ENCODE results near the gene ATAD5. TPM values are rescaled to one million over a fixed set of nuclear protein-coding genes. Genes with fewer than 3 reads are reported as not detected.
"Not testable (repeated sequence)": the region's sequence is repeated elsewhere in the genome, so short reads cannot be mapped to it uniquely, and the experiment has no call there.

The ATAD5 gene
- total RNA-seq, 1 donor from 2014 or later: 1.6 TPM

- intact Hi-C loops (cut with DNase I): no loop called here
- H3K27me3 ChIP-seq (ENCODE audit: low read depth): peaks cover 11% of the 10 kb centered on the region
- H3K9me3 ChIP-seq: no peaks in the 10 kb centered on the region
- H3K27ac ChIP-seq: no peak overlapping the region
- no peak for TF ChIP-seq CTCF (IDR thresholded peaks at IDR 0.05)
- no peak for DNase-seq
- H3K4me3 ChIP-seq: no peak overlapping the region
- no peak for ATAC-seq
- no peaks in the 10 kb centered on the region for H3K36me3 ChIP-seq
- H3K4me1 ChIP-seq: peaks cover 23% of the 10 kb centered on the region
These were observed 92.6 kb downstream of the ATAD5 start for GRCh38 chr17:30924341-30924740.

DNA sequence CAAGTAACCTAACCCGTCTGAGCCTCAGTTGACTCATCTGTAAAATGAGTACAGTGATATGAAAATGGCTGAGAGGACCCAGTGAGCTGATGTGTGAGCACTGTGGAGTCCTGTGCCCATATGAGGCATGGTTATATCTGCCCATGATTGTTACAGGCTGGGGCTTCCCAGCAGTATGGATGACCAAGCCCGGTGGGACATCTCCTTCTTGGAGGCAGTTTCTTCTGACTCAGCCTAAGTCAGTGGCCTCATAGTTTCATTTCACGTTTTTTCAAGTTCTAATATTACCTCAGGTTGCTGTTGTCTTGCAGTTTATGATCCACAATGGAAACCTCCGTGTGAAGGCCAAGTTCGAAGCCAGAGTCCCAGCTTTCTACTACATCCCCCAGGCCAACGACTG lies 94.8 kb downstream of the ATAD5 start:
- Histone ChIP-seq H3K9me3 (no peaks in the 10 kb centered on the region), H3K36me3 (no peaks in the 10 kb centered on the region), H3K27ac (no peak overlapping the region), H3K4me3 (no peak overlapping the region), H3K4me1 (peaks cover 14% of the 10 kb centered on the region), H3K27me3 (ENCODE audit: low read depth) (peaks cover 11% of the 10 kb centered on the region)
- TF ChIP-seq CTCF (IDR thresholded peaks at IDR 0.05): no peak
- intact Hi-C loops (cut with DNase I): no loop called here
- DNase-seq (no peak), ATAC-seq (no peak)

DNA sequence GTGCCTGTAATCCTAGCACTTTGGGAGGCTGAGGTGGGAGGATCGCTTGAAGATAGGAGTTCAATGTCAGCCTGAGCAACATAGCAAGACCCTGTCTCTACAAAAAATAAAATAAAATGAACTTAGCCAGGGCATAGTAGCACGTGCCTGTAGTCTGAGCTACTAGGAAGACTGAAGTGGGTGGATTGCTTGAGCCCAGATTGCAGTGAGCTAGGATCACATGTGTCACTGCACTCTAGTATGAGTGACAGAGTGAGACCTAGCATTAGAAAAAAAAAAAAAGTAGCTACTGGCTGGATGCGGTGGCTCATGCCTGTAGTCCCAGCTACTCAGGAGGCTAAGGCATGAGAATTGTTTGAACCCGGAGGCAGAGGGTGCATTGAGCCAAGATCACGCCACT lies 96.0 kb downstream of the ATAD5 start:
- Histone ChIP-seq H3K36me3 (peaks cover under 1% of the 10 kb centered on the region), H3K27me3 (ENCODE audit: low read depth) (peaks cover 2% of the 10 kb centered on the region), H3K4me3 (no peak overlapping the region), H3K9me3 (no peaks in the 10 kb centered on the region), H3K27ac (no peak overlapping the region), H3K4me1 (peaks cover 7% of the 10 kb centered on the region)
- no peak for TF ChIP-seq CTCF (IDR thresholded peaks at IDR 0.05)
- DNase-seq: no peak
- ATAC-seq: no peak
- intact Hi-C loops (cut with DNase I): no loop called here

- intact Hi-C loops (cut with DNase I): no loop called here
- Histone ChIP-seq H3K27ac (no peak overlapping the region), H3K4me3 (no peak overlapping the region), H3K36me3 (peaks cover 4% of the 10 kb centered on the region), H3K27me3 (ENCODE audit: low read depth) (no peaks in the 10 kb centered on the region), H3K4me1 (no peaks in the 10 kb centered on the region), H3K9me3 (no peaks in the 10 kb centered on the region)
- no peak for DNase-seq
- no peak for ATAC-seq
- TF ChIP-seq CTCF (IDR thresholded peaks at IDR 0.05): no peak
These were observed 96.8 kb downstream of the ATAD5 start for GRCh38 chr17:30928584-30928983.

GRCh38 chr17:30929081-30929633 lies 97.4 kb downstream of the ATAD5 start:
- DNase-seq: no peak
- H3K27me3 ChIP-seq (ENCODE audit: low read depth): no peaks in the 10 kb centered on the region

GRCh38 chr17:30929861-30930260 lies 98.1 kb downstream of the ATAD5 start:
- intact Hi-C loops (cut with DNase I); ATAC-seq; DNase-seq: not testable (repeated sequence)

More at GRCh38 chr17:30929081-30929633, 97.4 kb downstream of the ATAD5 start:
- H3K9me3 ChIP-seq: no peaks in the 10 kb centered on the region
- no peak for ATAC-seq
- no peak overlapping the region for H3K4me3 ChIP-seq
- intact Hi-C loops (cut with DNase I): no loop called here
- peaks cover 9% of the 10 kb centered on the region for H3K36me3 ChIP-seq
- no peaks in the 10 kb centered on the region for H3K4me1 ChIP-seq
- TF ChIP-seq CTCF (IDR thresholded peaks at IDR 0.05): no peak
- no peak overlapping the region for H3K27ac ChIP-seq

More at GRCh38 chr17:30929861-30930260, 98.1 kb downstream of the ATAD5 start:
- not testable (repeated sequence) for H3K9me3 ChIP-seq; H3K4me1 ChIP-seq; H3K27ac ChIP-seq; H3K4me3 ChIP-seq; H3K27me3 ChIP-seq (ENCODE audit: low read depth)
- H3K36me3 ChIP-seq: peaks cover 15% of the 10 kb centered on the region

Measured in lower lobe of right lung (tissue), 2 donors.